GM12801 (cell line): Measurements from ENCODE around the gene SCUBE3.

ENCODE experiments used
- CTCF ChIP-seq: IDR thresholded peaks from one replicate; pipeline ENCODE4 v1.5.1; 2011; ENCODE audit warnings: control low read depth; ENCODE audit not compliant: insufficient read length; ENCODE audit errors: extremely low read depth

Gene SCUBE3

GRCh38 chr6:35240838-35241801 lies 27.4 kb downstream of the SCUBE3 start:
- peak; percentile 58 for TF ChIP-seq CTCF

DNA sequence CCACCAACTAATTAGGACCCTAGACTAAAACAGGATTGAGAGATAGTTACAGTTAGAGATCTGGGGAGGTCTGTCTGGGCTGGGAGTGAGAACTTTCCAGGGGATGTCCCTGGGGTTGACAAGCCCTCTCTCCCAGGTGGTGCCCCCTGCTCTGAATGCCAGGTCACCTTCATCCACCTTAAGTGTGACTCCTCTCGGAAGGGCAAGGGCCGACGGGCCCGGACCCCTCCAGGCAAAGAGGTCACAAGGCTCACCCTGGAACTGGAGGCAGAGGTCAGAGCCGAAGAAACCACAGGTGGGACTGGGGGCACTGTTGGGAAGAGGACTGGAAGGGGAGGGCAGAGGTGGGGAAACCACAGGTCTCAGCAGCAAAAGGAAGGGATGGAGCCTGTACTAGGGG lies 28.7 kb downstream of the SCUBE3 start:
- no peak for TF ChIP-seq CTCF

GRCh38 chr6:35242906-35243305 lies 29.1 kb downstream of the SCUBE3 start:
- TF ChIP-seq CTCF, result no peak

- TF ChIP-seq CTCF, result no peak
Observed at GRCh38 chr6:35243386-35243958, 29.7 kb downstream of the SCUBE3 start.

DNA sequence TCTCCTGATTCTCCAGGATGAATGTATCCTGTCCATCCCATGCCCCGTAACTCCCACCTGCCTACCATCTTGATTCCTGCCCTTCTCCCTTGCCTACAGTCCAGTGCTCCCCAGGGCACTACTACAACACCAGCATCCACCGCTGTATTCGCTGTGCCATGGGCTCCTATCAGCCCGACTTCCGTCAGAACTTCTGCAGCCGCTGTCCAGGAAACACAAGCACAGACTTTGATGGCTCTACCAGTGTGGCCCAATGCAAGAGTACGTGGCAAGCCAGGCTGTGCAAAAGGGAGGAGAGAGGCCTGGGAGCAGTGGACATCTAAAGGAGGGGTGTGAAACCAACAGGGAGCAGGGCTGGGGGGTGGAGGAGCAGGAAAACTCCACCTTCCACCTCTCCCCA lies 30.8 kb downstream of the SCUBE3 start:
- no peak for TF ChIP-seq CTCF

GRCh38 chr6:35247642-35248231 lies 34.0 kb downstream of the SCUBE3 start:
- no peak for TF ChIP-seq CTCF

DNA sequence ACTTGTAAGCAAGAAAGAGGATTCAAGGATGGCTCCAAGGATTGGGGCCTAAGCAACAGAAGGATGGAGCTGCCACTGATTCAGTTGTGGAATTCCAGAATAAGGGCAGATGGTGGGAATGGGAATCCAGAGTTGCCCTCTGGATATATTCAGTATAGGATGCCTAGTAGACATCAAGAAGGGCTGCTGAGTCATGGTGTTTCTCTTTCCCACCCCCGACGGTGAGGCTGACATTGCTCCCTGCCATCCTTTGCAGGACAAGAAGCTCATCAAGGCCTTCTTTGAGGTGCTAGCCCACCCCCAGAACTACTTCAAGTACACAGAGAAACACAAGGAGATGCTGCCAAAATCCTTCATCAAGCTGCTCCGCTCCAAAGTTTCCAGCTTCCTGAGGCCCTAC lies 34.5 kb downstream of the SCUBE3 start:
- no peak for TF ChIP-seq CTCF
